ENCODE results near the gene UBLCP1. TPM values are rescaled to one million over a fixed set of nuclear protein-coding genes. Genes with fewer than 3 reads are reported as not detected.

Gene UBLCP1
- total and polyA plus RNA-seq, 2 of the 13 experiments (the other 11 are each of a cell fraction or from before 2014, with no cell fraction given): 6.5 to 12.6 TPM

GRCh38 chr5:159257629-159258283 is 5.3 kb upstream of the UBLCP1 start (continued):
- no peak for TF ChIP-seq AFF4 (CRISPR knock-in tag; IDR thresholded peaks at IDR 0.05)
- no peak for TF ChIP-seq ZNF790 (CRISPR knock-in tag; IDR thresholded peaks at IDR 0.05; ENCODE audit: borderline replicate concordance)
- no peak for TF ChIP-seq FOXP1 (IDR thresholded peaks at IDR 0.05)
- no peak for TF ChIP-seq FOXP1 (CRISPR knock-in tag; IDR thresholded peaks at IDR 0.05)
- TF ChIP-seq LCORL (IDR thresholded peaks at IDR 0.05): no peak
- 0 out of 2 replicates have a peak, but pooled peaks have one; percentile 18 for TF ChIP-seq LCORL (CRISPR knock-in tag; IDR thresholded peaks at IDR 0.05)
- TF ChIP-seq TGIF2 (CRISPR knock-in tag; IDR thresholded peaks at IDR 0.05): no peak
- no peak for TF ChIP-seq WIZ (CRISPR knock-in tag; IDR thresholded peaks at IDR 0.05)
- TF ChIP-seq FIP1L1 (IDR thresholded peaks at IDR 0.05; ENCODE audit: borderline replicate concordance, insufficient read depth, low read depth, low read length): no peak
- TF ChIP-seq POGZ (CRISPR knock-in tag; IDR thresholded peaks at IDR 0.05): peak; percentile 61
- TF ChIP-seq ATRX (CRISPR knock-in tag; IDR thresholded peaks at IDR 0.05; ENCODE audit: borderline replicate concordance): no peak
- TF ChIP-seq ZBTB21 (CRISPR knock-in tag; IDR thresholded peaks at IDR 0.05): no peak
- TF ChIP-seq ATM (IDR thresholded peaks at IDR 0.05; ENCODE audit: borderline replicate concordance): no peak
- TF ChIP-seq MAX (IDR thresholded peaks at IDR 0.05): no peak
- TF ChIP-seq SNAI1 (CRISPR knock-in tag; IDR thresholded peaks at IDR 0.05; ENCODE audit: borderline replicate concordance): no peak
- TF ChIP-seq ZBTB38 (CRISPR knock-in tag; IDR thresholded peaks at IDR 0.05): no peak
- TF ChIP-seq MIER3 (CRISPR knock-in tag; IDR thresholded peaks at IDR 0.05; ENCODE audit: borderline replicate concordance): no peak; the same call in 1 of the 2 replicates
- TF ChIP-seq DRAP1 (CRISPR knock-in tag; IDR thresholded peaks at IDR 0.05): no peak
- no peak for TF ChIP-seq ADNP (CRISPR knock-in tag; IDR thresholded peaks at IDR 0.05)
- no peak for TF ChIP-seq SIN3A (IDR thresholded peaks at IDR 0.05; ENCODE audit: borderline replicate concordance, low read depth, low read length)
- no peak for TF ChIP-seq CENPT (CRISPR knock-in tag; IDR thresholded peaks at IDR 0.05; ENCODE audit: low read depth)
- TF ChIP-seq SRF (IDR thresholded peaks at IDR 0.05; ENCODE audit: low read depth, low read length): no peak
- no peak for TF ChIP-seq CSRNP2 (CRISPR knock-in tag; conservative IDR thresholded peaks at IDR 0.05; ENCODE audit: low read depth)
- TF ChIP-seq MTF1 (CRISPR knock-in tag; IDR thresholded peaks at IDR 0.05): no peak
- TF ChIP-seq PPARG (CRISPR knock-in tag; conservative IDR thresholded peaks at IDR 0.05): 0 out of 2 replicates have a peak, but pooled peaks have one; percentile 33
